Loucy (cell line): ENCODE data around the gene IGF2BP1.

Experiments used
- EZH2phosphoT487 ChIP-seq: fragments of 200-600 bp; IDR thresholded peaks from 2 replicates; pipeline ENCODE4 v1.6.1; 2018; ENCODE audit warnings: antibody characterized with exemption, mild to moderate bottlenecking, moderate library complexity, borderline replicate concordance
- TF ChIP-seq, protein P1 (sequence below): fragments of 200-600 bp; sonication (generic); conservative IDR thresholded peaks from 2 replicates; pipeline ENCODE4 v1.5.1; 2014; ENCODE audit warnings: mild to moderate bottlenecking, antibody characterized with exemption, low read length

DNA sequence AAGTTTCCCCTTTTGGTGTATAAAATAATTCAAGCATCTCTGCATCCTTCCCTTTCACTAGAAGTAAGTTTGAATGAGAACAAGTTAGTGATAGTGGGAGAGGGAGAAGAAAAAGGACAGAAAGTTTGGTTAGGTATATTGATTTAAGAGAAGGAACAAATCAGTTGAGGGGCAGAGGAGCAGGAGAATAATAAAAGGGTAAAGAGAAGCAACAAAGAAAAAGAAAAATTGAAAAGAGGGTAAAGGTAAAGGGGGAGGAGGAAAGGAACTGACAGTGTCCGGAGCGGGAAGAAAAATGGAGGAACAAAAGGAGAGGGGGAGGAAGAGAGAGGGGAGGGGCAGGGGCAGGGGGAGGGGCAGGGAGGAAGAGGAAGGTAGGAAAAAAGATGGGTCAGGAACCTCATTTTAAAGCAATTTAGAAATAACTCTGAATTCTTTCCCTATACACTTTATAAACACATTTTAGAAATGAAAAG is 6.3 kb upstream of the IGF2BP1 start:
- TF ChIP-seq, protein P1, sequence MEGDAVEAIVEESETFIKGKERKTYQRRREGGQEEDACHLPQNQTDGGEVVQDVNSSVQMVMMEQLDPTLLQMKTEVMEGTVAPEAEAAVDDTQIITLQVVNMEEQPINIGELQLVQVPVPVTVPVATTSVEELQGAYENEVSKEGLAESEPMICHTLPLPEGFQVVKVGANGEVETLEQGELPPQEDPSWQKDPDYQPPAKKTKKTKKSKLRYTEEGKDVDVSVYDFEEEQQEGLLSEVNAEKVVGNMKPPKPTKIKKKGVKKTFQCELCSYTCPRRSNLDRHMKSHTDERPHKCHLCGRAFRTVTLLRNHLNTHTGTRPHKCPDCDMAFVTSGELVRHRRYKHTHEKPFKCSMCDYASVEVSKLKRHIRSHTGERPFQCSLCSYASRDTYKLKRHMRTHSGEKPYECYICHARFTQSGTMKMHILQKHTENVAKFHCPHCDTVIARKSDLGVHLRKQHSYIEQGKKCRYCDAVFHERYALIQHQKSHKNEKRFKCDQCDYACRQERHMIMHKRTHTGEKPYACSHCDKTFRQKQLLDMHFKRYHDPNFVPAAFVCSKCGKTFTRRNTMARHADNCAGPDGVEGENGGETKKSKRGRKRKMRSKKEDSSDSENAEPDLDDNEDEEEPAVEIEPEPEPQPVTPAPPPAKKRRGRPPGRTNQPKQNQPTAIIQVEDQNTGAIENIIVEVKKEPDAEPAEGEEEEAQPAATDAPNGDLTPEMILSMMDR, result no peak
- no peak for TF ChIP-seq EZH2phosphoT487
